Fibroblast of lung (primary cell): ENCODE measurements around the gene FADS2.

ENCODE experiments used
- CTCF ChIP-seq, 2 donors: IDR thresholded peaks in 1 of 2; conservative IDR thresholded peaks in 1 of 2; 1 replicate in 1 of 2; 2 replicates in 1 of 2; pipeline ENCODE4 v1.5.1; 2011 to 2012; ENCODE audit warnings: low read length in 2 of 2, control low read depth in 1 of 2, inconsistent platforms in 1 of 2, low read depth in 1 of 2, mild to moderate bottlenecking in 1 of 2
- EZH2 ChIP-seq: IDR thresholded peaks from 2 replicates; pipeline ENCODE4 v1.5.1; 2012; ENCODE audit warnings: low read length, control low read depth, mild to moderate bottlenecking; ENCODE audit errors: missing control alignments

GRCh38 chr11:61784506-61784805 is 43.6 kb upstream of the FADS2 start:
- TF ChIP-seq CTCF (conservative IDR thresholded peaks at IDR 0.05 in 1 of 2, IDR thresholded peaks at IDR 0.05 in 1 of 2; ENCODE audit: low read depth in 1 of 2, low read length in 2 of 2) = no peak
- no peak for TF ChIP-seq EZH2
